ENCODE data around the gene HUNK.

The HUNK gene

DNA sequence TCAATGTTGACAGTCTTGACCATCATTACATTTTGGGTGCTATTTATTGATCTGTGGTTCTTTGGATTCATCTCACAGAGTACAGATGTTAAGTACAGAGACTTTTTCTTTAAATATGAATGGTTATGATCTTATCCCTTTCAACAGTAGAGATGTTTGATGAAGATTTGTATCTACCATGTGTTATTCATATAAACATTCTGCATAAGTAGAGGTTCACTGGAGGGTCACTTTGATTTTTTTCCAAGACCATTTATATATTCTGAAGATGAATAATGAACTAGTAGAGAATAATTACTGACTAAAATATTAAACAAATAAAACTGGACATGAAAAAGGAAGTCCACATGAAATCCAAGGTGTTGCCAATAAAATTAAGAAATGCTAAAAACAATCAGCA is 28.6 kb upstream of the HUNK start:
- TF ChIP-seq, protein P1, sequence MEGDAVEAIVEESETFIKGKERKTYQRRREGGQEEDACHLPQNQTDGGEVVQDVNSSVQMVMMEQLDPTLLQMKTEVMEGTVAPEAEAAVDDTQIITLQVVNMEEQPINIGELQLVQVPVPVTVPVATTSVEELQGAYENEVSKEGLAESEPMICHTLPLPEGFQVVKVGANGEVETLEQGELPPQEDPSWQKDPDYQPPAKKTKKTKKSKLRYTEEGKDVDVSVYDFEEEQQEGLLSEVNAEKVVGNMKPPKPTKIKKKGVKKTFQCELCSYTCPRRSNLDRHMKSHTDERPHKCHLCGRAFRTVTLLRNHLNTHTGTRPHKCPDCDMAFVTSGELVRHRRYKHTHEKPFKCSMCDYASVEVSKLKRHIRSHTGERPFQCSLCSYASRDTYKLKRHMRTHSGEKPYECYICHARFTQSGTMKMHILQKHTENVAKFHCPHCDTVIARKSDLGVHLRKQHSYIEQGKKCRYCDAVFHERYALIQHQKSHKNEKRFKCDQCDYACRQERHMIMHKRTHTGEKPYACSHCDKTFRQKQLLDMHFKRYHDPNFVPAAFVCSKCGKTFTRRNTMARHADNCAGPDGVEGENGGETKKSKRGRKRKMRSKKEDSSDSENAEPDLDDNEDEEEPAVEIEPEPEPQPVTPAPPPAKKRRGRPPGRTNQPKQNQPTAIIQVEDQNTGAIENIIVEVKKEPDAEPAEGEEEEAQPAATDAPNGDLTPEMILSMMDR (IDR thresholded peaks at IDR 0.05; ENCODE audit: insufficient read depth, low read depth, low read length, missing control alignments), result no peak
- no peak overlapping the region for H3K4me3 ChIP-seq (ENCODE audit: low read length)
- DNase-seq (ENCODE audit: low read depth), result no peak

DNA sequence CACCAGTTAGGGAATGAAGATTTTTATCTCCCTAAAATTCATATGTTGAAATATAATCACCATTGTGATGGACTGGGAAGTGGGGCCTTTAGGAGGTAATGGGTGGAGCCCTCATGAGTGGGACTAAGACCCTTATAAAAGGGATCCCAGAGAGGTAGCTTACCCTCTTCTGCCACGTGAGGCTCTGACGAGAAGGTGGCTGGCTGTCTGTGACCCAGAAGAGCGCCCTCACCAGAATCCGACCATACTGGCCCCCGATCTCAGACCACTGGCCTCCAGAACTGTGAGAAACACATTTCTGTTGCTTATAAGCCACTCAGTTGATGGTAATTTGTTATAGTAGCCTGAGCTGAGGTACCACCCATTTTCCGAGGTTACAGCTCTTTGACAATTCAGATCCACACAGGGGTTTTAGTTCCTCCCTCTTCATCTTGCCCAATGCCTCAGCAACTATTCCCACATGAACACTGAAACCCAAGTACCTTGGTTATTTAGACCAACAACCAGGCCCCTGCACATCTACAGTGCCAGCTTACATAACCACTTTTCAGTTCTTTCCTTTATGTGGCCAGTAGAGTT is 27.6 kb upstream of the HUNK start:
- no peak for DNase-seq (ENCODE audit: low read depth)
- H3K4me3 ChIP-seq (ENCODE audit: low read length), result no peak overlapping the region
- TF ChIP-seq, protein P1 (IDR thresholded peaks at IDR 0.05; ENCODE audit: insufficient read depth, low read depth, low read length, missing control alignments), result no peak

DNA sequence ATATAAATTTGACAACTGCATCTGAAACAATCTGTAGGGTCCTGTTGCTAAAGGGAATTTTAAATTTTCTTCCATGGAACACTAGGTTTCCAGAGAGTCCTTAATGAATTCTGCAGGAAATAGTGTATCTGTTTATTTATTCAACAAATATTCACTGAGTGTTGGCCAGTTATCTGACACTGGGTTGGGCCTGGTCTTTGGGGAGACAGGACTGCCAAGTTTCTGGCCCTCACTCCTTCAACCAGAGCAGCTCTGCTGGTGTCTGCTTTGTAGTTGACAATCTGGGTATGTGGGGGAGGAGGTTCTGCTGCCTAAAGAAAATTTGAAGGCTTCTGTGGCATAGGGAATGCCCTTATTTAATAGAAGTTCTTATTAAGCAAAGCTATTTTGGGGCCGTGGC is 26.1 kb upstream of the HUNK start:
- DNase-seq (ENCODE audit: low read depth), result no peak
- no peak overlapping the region for H3K4me3 ChIP-seq (ENCODE audit: low read length)
- TF ChIP-seq, protein P1 (IDR thresholded peaks at IDR 0.05; ENCODE audit: insufficient read depth, low read depth, low read length, missing control alignments), result no peak

DNA sequence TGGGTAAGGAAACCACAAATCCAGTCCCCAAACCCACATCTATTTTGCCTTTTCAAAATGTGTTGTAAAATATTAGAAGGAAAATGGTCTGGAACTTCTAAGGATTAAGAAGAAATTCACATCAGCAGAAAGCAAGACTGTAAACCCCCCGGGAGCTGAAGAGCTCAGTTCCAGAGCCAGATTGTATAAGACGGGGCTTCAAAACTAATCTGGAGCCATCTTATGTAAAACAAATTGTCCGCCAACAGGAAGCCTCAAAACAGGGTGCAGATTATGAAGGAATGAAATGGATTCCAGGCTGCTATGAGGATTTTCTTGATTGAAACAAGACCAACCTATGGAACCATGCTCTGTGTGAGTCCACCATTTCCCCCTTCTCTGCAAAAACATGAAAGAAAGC is 25.1 kb upstream of the HUNK start:
- TF ChIP-seq, protein P1 (IDR thresholded peaks at IDR 0.05; ENCODE audit: insufficient read depth, low read depth, low read length, missing control alignments), result no peak
- no peak overlapping the region for H3K4me3 ChIP-seq (ENCODE audit: low read length)
- no peak for DNase-seq (ENCODE audit: low read depth)

DNA sequence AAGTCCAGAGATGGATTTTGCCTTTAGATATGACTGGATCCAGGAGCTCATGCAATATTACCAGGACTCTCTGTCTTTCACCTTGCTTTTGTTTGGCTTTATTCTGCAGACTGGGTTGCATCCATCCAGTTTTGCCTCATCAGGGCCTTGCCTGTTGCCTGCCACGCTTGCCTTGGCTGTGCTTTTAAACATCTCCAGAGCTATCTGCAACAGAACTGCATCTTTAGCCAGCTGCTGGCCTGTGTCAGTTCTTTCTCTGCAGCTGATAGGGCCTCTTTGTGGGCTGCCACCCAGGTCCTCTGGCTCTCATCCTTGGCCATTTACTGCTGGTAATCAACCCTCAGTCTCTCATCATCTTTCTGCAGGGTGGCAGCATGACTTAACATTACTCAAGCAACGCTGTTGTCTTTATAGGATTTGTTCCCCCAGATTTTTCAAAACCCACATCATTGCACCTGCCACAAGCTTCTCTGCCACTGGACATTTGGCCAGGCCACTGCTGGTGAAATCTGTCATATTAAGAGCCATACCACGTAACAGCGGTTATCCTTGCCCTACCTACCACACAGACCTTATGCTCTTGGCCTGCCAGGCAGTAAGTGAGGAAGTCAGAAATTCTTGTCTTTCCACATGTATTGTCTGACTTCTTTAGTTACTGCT is 24.4 kb upstream of the HUNK start:
- TF ChIP-seq, protein P1 (IDR thresholded peaks at IDR 0.05; ENCODE audit: insufficient read depth, low read depth, low read length, missing control alignments), result no peak
- DNase-seq (ENCODE audit: low read depth), result no peak
- H3K4me3 ChIP-seq (ENCODE audit: low read length), result no peak overlapping the region

DNA sequence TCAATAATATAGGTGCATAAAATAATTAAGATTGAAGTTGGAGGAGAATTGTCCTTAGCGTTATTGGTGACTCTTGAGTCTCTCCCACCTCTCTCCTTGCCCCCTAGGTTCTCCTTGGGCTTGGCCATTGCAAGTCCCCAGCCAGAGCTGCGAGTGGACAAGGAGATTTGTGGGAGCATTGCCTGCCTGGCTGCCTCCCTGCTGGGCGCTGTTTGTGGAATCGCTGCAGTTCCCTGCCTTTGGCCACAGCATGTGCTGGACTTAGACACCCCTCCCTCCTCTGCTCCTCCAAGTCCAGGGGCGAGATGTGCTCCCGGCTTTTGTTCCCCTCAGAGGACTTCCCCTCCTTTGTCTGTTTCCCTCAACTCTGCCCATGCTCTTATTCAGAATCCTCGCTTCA is 21.9 kb upstream of the HUNK start:
- no peak for DNase-seq (ENCODE audit: low read depth)
- TF ChIP-seq, protein P1 (IDR thresholded peaks at IDR 0.05; ENCODE audit: insufficient read depth, low read depth, low read length, missing control alignments), result no peak
- no peak overlapping the region for H3K4me3 ChIP-seq (ENCODE audit: low read length)

DNA sequence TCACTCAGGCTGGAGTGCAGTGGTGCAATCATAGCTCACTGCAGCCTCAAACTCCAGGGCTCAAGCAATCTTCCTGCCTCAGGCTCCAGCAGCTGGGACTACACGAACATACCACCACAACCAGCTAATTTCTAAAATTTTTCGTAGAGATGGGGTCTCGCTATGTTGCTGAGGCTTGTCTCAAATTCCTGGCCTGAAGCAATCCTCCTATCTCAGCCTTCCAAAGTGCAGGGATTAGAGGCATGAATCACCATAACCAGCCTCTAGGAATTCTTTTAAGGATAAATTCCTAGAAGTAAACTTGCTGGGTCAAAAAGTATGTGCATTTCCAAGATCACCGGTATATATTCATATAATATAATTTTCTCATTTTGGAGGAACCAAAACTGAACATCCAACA is 17.6 kb upstream of the HUNK start:
- TF ChIP-seq, protein P1 (IDR thresholded peaks at IDR 0.05; ENCODE audit: insufficient read depth, low read depth, low read length, missing control alignments), result no peak
- DNase-seq (ENCODE audit: low read depth), result no peak
- H3K4me3 ChIP-seq (ENCODE audit: low read length), result no peak overlapping the region
